ENCODE measurements around the gene CCDC83.
A peak's percentile ranks its signal among the peaks of the same experiment; 100 is the strongest.

Gene CCDC83

GRCh38 chr11:85855341-85855656, at the start of gene CCDC83:
TSS of gene CCDC83 (plus strand) at chr11:85855383. CDS start at chr11:85865124, 9,741 bp downstream.
- no peak for DNase-seq (ENCODE audit: low spot score)
- no peak for TF ChIP-seq CTCF (IDR thresholded peaks at IDR 0.05; ENCODE audit: extremely low read depth, missing control alignments)

GRCh38 chr11:85805387-85805786, 49.8 kb upstream of the CCDC83 start:
- no peak for DNase-seq (ENCODE audit: low spot score)
- no peak for TF ChIP-seq CTCF (IDR thresholded peaks at IDR 0.05; ENCODE audit: extremely low read depth, missing control alignments)

GRCh38 chr11:85806016-85806415, 49.2 kb upstream of the CCDC83 start:
- no peak for TF ChIP-seq CTCF (IDR thresholded peaks at IDR 0.05; ENCODE audit: extremely low read depth, missing control alignments)
- DNase-seq (ENCODE audit: low spot score): no peak

GRCh38 chr11:85806876-85807275, 48.3 kb upstream of the CCDC83 start:
- DNase-seq (ENCODE audit: low spot score): no peak
- TF ChIP-seq CTCF (IDR thresholded peaks at IDR 0.05; ENCODE audit: extremely low read depth, missing control alignments): no peak

- DNase-seq (ENCODE audit: low spot score): peak; percentile 32
- no peak for TF ChIP-seq CTCF (IDR thresholded peaks at IDR 0.05; ENCODE audit: extremely low read depth, missing control alignments)
These were observed 46.0 kb upstream of the CCDC83 start for GRCh38 chr11:85809191-85809590.

- DNase-seq (ENCODE audit: low spot score): peak; percentile 27
- TF ChIP-seq CTCF (IDR thresholded peaks at IDR 0.05; ENCODE audit: extremely low read depth, missing control alignments): no peak
These were observed 45.3 kb upstream of the CCDC83 start for GRCh38 chr11:85809863-85810262.

GRCh38 chr11:85810521-85810870, 44.7 kb upstream of the CCDC83 start:
- no peak for TF ChIP-seq CTCF (IDR thresholded peaks at IDR 0.05; ENCODE audit: extremely low read depth, missing control alignments)
- no peak for DNase-seq (ENCODE audit: low spot score)

Data from GM20000 (cell line).